Gastroesophageal sphincter (tissue), 3 donors: ENCODE measurements around the gene NOS3.

Experiments
- CTCF ChIP-seq, 4 experiments: fragments of 200-600 bp in 2 of 4; fragments of 450-650 bp in 2 of 4; sonication (generic) in 1 of 4; IDR thresholded peaks; one replicate each; pipeline ENCODE4 v1.5.1; 2017 to 2019; ENCODE audit warnings: antibody characterized with exemption in 4 of 4, mild to moderate bottlenecking in 2 of 4, moderate library complexity in 2 of 4
- EP300 ChIP-seq: sonication (generic); formaldehyde crosslinking; IDR thresholded peaks from one replicate; pipeline ENCODE4 v1.6.1; 2017; ENCODE audit warnings: antibody characterized with exemption, mild to moderate bottlenecking
- POLR2A ChIP-seq, 2 donors: fragments of 450-650 bp; IDR thresholded peaks; one replicate each; pipeline ENCODE4 v1.6.1; 2017; ENCODE audit warnings: antibody characterized with exemption in 2 of 2, mild to moderate bottlenecking in 2 of 2, moderate library complexity in 1 of 2

DNA sequence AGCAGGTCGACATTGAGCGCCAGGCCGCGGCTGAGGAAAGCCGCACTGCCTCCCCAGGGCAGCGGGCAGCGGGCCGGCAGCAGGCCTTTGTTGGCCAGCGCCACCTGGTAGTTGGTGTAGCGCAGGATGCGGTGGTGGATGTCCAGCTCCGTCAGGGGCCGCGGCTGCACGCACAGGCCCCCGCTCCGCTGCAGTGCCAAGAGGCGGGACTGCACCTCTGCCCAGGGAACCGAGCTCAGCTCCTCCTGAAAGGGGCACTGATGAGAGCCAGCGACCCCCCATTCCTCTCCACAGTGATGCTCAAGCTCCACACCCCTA, 28.3 kb downstream of the NOS3 start:
- TF ChIP-seq CTCF (IDR thresholded peaks at IDR 0.05): no peak
- TF ChIP-seq POLR2A (IDR thresholded peaks at IDR 0.05): no peak
- TF ChIP-seq EP300: no peak
